Loucy (cell line): ENCODE results near the gene AADACL4.

Experiments used
- EZH2phosphoT487 ChIP-seq: fragments of 200-600 bp; IDR thresholded peaks from 2 replicates; pipeline ENCODE4 v1.6.1; 2018; ENCODE audit warnings: antibody characterized with exemption, mild to moderate bottlenecking, moderate library complexity, borderline replicate concordance
- TF ChIP-seq, protein P1 (sequence below): fragments of 200-600 bp; sonication (generic); conservative IDR thresholded peaks from 2 replicates; pipeline ENCODE4 v1.5.1; 2014; ENCODE audit warnings: mild to moderate bottlenecking, antibody characterized with exemption, low read length

- TF ChIP-seq, protein P1, sequence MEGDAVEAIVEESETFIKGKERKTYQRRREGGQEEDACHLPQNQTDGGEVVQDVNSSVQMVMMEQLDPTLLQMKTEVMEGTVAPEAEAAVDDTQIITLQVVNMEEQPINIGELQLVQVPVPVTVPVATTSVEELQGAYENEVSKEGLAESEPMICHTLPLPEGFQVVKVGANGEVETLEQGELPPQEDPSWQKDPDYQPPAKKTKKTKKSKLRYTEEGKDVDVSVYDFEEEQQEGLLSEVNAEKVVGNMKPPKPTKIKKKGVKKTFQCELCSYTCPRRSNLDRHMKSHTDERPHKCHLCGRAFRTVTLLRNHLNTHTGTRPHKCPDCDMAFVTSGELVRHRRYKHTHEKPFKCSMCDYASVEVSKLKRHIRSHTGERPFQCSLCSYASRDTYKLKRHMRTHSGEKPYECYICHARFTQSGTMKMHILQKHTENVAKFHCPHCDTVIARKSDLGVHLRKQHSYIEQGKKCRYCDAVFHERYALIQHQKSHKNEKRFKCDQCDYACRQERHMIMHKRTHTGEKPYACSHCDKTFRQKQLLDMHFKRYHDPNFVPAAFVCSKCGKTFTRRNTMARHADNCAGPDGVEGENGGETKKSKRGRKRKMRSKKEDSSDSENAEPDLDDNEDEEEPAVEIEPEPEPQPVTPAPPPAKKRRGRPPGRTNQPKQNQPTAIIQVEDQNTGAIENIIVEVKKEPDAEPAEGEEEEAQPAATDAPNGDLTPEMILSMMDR: no peak
- TF ChIP-seq EZH2phosphoT487: no peak
Observed at GRCh38 chr1:12696658-12697057, 52.8 kb downstream of the AADACL4 start.
